Progenitor cell of endocrine pancreas (in vitro differentiated cells): ENCODE measurements around the gene HGS. TPM values are rescaled to one million over a fixed set of nuclear protein-coding genes. Genes with fewer than 3 reads are reported as not detected.
A peak's percentile ranks its signal among the peaks of the same experiment; 100 is the strongest.

Source experiments
- DNase-seq: peaks from one replicate; pipeline ENCODE4 v3.0.0; 2021; ENCODE audit warnings: low spot score; ENCODE audit not compliant: unreplicated experiment
- H3K27ac Mint-ChIP-seq: 2 replicates; pipeline ENCODE4 v1.8.0; 2021; ENCODE audit warnings: mild to moderate bottlenecking, moderate library complexity, mixed read lengths
- H3K27me3 Mint-ChIP-seq: 2 replicates; pipeline ENCODE4 v1.8.0; 2021; ENCODE audit warnings: mixed read lengths
- H3K36me3 Mint-ChIP-seq: 2 replicates; pipeline ENCODE4 v1.8.0; 2022; ENCODE audit warnings: mixed read lengths; ENCODE audit not compliant: insufficient read depth
- H3K4me1 Mint-ChIP-seq: 2 replicates; pipeline ENCODE4 v1.8.0; 2021; ENCODE audit warnings: low read depth, mixed read lengths
- H3K4me3 Mint-ChIP-seq: 2 replicates; pipeline ENCODE4 v1.8.0; 2021; ENCODE audit warnings: low read depth, mild to moderate bottlenecking, moderate library complexity, mixed read lengths
- H3K9me3 Mint-ChIP-seq: 2 replicates; pipeline ENCODE4 v1.8.0; 2021; ENCODE audit warnings: low read depth, mixed read lengths
- total RNA-seq: library from RNA; stranded (reverse); gene quantifications from 2 replicates; pipeline ENCODE4 v1.2.1, GENCODE V29; 2021
- TF ChIP-seq, protein P1 (sequence below): fragments of 200-600 bp; sonication (generic); IDR thresholded peaks from one replicate; pipeline ENCODE4 v1.5.0; 2021; ENCODE audit warnings: antibody characterized with exemption, mild to moderate bottlenecking; ENCODE audit not compliant: unreplicated experiment

The HGS gene
- total RNA-seq, 1 donor from 2014 or later: 127 TPM

DNA sequence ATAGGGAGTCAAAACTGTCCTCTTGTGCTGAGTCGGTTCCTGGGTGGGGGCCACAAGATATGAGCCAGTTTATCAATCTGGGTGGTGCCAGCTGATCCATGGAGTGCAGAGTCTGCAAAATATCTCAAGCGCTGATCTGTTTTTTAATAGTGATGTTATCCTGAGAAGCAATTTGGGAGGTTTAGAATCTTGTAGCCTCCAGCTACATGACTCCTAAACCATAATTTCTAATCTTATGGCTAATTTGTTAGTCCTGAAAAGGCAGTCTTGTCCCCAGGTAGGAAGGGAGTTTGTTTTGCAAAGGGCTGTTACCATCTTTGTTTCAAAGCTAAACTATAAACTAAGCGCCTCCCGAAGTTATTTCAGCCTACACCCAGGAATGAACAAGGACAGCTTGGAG, 45.1 kb upstream of the HGS start:
- peak overlapping the region; percentile 49 for H3K27ac Mint-ChIP-seq
- H3K4me1 Mint-ChIP-seq: peaks cover 11% of the 10 kb centered on the region
- H3K36me3 Mint-ChIP-seq: no peaks in the 10 kb centered on the region
- no peaks in the 10 kb centered on the region for H3K27me3 Mint-ChIP-seq
- DNase-seq: no peak
- TF ChIP-seq, protein P1, sequence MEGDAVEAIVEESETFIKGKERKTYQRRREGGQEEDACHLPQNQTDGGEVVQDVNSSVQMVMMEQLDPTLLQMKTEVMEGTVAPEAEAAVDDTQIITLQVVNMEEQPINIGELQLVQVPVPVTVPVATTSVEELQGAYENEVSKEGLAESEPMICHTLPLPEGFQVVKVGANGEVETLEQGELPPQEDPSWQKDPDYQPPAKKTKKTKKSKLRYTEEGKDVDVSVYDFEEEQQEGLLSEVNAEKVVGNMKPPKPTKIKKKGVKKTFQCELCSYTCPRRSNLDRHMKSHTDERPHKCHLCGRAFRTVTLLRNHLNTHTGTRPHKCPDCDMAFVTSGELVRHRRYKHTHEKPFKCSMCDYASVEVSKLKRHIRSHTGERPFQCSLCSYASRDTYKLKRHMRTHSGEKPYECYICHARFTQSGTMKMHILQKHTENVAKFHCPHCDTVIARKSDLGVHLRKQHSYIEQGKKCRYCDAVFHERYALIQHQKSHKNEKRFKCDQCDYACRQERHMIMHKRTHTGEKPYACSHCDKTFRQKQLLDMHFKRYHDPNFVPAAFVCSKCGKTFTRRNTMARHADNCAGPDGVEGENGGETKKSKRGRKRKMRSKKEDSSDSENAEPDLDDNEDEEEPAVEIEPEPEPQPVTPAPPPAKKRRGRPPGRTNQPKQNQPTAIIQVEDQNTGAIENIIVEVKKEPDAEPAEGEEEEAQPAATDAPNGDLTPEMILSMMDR: no peak
- H3K9me3 Mint-ChIP-seq: no peaks in the 10 kb centered on the region
- no peak overlapping the region for H3K4me3 Mint-ChIP-seq

GRCh38 chr17:81640011-81640410, 43.8 kb upstream of the HGS start:
- Mint-ChIP-seq H3K4me1 (peaks cover 11% of the 10 kb centered on the region), H3K27me3 (no peaks in the 10 kb centered on the region), H3K4me3 (no peak overlapping the region), H3K9me3 (no peaks in the 10 kb centered on the region), H3K36me3 (no peaks in the 10 kb centered on the region), H3K27ac (no peak overlapping the region)
- TF ChIP-seq, protein P1: no peak
- DNase-seq: no peak

DNA sequence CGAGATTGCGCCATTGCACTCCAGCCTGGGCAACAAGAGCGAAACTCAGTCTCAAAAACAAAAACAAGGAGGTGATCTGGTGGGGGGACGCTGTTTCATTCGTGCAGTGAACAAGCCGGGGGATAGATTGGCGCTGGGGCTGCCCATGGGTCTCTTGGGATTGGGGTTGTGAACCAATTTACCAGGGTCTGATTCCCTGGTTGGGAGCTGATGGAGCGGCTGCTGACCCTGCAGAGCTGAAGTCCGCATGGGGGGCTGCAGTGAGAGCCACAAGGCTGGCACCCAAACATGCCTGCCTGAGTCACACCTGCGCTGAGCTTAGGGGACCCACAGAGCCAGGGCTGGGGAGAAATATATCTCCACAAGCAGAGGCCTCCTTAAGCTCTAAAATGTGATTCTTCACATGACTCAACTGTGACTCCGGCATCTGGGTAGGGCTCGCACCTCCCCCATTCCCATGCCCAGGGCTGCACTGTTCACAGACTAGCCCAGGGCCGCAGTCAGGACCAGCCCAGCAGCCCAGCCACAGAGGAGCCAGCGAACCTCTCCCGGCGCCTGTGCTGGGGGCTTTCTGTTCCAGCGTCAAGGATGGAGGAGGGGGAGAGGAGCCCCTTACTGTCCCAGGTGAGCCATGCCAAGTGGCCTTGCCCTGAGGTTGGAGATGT, 41.9 kb upstream of the HGS start:
- TF ChIP-seq, protein P1: no peak
- H3K4me3 Mint-ChIP-seq: no peak overlapping the region
- no peak overlapping the region for H3K27ac Mint-ChIP-seq
- H3K4me1 Mint-ChIP-seq: peaks cover 1% of the 10 kb centered on the region
- no peaks in the 10 kb centered on the region for H3K36me3 Mint-ChIP-seq
- H3K9me3 Mint-ChIP-seq: no peaks in the 10 kb centered on the region
- no peak for DNase-seq
- H3K27me3 Mint-ChIP-seq: peaks cover 3% of the 10 kb centered on the region

- Mint-ChIP-seq H3K4me3 (no peak overlapping the region), H3K9me3 (no peaks in the 10 kb centered on the region), H3K36me3 (no peaks in the 10 kb centered on the region), H3K27ac (no peak overlapping the region), H3K27me3 (peaks cover 7% of the 10 kb centered on the region), H3K4me1 (no peaks in the 10 kb centered on the region)
- TF ChIP-seq, protein P1: no peak
- DNase-seq: no peak
Observed at GRCh38 chr17:81644496-81644895, 39.3 kb upstream of the HGS start.

DNA sequence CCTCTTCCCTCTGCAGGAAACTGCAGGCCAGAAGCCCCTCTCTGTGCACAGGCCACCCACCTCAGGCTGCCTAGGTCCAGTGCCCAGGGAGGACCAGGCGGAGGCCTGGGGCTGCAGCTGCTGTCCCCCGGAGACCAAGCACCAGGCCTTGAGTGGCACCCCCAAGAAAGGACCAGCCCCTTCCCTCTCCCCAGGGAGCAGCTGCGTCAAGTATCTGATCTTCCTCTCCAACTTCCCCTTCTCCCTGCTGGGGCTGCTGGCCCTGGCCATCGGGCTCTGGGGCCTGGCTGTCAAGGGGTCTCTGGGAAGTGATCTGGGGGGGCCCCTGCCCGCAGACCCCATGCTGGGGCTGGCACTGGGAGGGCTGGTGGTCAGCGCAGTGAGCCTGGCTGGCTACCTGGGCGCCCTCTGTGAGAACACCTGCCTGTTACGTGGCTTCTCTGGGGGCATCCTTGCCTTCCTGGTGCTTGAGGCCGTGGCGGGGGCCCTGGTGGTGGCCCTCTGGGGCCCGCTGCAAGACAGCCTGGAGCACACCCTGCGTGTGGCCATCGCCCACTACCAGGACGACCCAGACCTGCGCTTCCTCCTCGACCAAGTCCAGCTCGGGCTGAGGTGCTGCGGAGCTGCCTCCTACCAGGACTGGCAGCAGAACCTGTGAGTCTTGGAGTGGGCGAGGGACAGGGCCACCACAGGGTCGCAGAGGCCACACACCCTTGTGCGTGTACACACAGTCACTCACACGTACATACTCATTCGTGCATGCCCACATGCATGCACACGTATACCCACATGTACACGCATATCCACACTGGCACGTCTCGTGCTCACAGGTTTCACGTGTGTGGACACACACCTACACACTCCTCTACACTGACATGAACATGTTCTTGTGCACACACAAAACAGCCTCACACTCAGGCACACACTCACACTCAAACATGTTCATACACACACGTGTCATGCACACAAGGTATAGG, 38.5 kb upstream of the HGS start:
- H3K4me1 Mint-ChIP-seq: no peaks in the 10 kb centered on the region
- no peak overlapping the region for H3K4me3 Mint-ChIP-seq
- no peak for DNase-seq
- H3K27ac Mint-ChIP-seq: no peak overlapping the region
- H3K27me3 Mint-ChIP-seq: peaks cover 7% of the 10 kb centered on the region
- no peaks in the 10 kb centered on the region for H3K36me3 Mint-ChIP-seq
- H3K9me3 Mint-ChIP-seq: no peaks in the 10 kb centered on the region
- TF ChIP-seq, protein P1: no peak
